Muscle of leg (tissue), 11 donors: ENCODE results near the gene RABGGTA. TPM values are rescaled to one million over a fixed set of nuclear protein-coding genes. Genes with fewer than 3 reads are reported as not detected.
"Not testable (repeated sequence)": the region's sequence is repeated elsewhere in the genome, so short reads cannot be mapped to it uniquely, and the experiment has no call there.

Experiments
- DNase-seq: peaks from one replicate; pipeline ENCODE4 v3.0.0; 2013
- H3K27ac ChIP-seq: one replicate; pipeline ENCODE4 v1.5.1; 2013; ENCODE audit warnings: mild to moderate bottlenecking, low read length, control low read depth
- H3K27me3 ChIP-seq: one replicate; pipeline ENCODE4 v1.6.1; 2013; ENCODE audit warnings: low read length; ENCODE audit not compliant: control insufficient read depth, insufficient read depth
- H3K36me3 ChIP-seq: one replicate; pipeline ENCODE4 v1.6.1; 2013; ENCODE audit warnings: low read length; ENCODE audit not compliant: control insufficient read depth, insufficient read depth
- H3K4me1 ChIP-seq: one replicate; pipeline ENCODE4 v1.6.1; 2013; ENCODE audit warnings: low read length; ENCODE audit not compliant: control insufficient read depth, insufficient read depth
- H3K4me3 ChIP-seq: one replicate; pipeline ENCODE4 v1.5.1; 2013; ENCODE audit warnings: low read length, control low read depth
- H3K9me3 ChIP-seq: replicated peaks from 2 replicates; pipeline ENCODE4 v1.6.1; 2013; ENCODE audit warnings: low read depth, low read length; ENCODE audit not compliant: control insufficient read depth
- WGBS: methylation state at CpG from one replicate; pipeline ENCODE4 v1.1.5; 2013; ENCODE audit warnings: missing lambda C conversion rate; ENCODE audit not compliant: insufficient coverage; 5-methylcytosine and 5-hydroxymethylcytosine counted together
- polyA plus RNA-seq, 8 donors: library from polyadenylated mRNA; unstranded; fragments of 120-200 nt; gene quantifications; one replicate each; pipeline versions ENCODE4 v1.2.1 to v1.2.3, GENCODE V29; 2013; ENCODE audit warnings: inconsistent platforms in 1 of 8, low replicate concordance in 1 of 8; ENCODE audit not compliant: insufficient read length in 8 of 8, insufficient read depth in 1 of 8
- total RNA-seq: library from RNA; stranded (reverse); fragments of 120-200 nt; gene quantifications from one replicate; pipeline ENCODE4 v1.2.4, GENCODE V29; 2013

The RABGGTA gene
- total and polyA plus RNA-seq, 9 donors: 8.5 to 21.5 (median 12.8) TPM

- WGBS: 90% methylated on average over 18 of the region's 19 CpGs
- H3K4me1 ChIP-seq: peaks cover 5% of the 10 kb centered on the region
- H3K36me3 ChIP-seq: peaks cover 5% of the 10 kb centered on the region
- H3K27me3 ChIP-seq: no peaks in the 10 kb centered on the region
- H3K27ac ChIP-seq: no peak overlapping the region
- no peak for DNase-seq
- H3K9me3 ChIP-seq: no peaks in the 10 kb centered on the region
- no peak overlapping the region for H3K4me3 ChIP-seq
These were observed 16.6 kb downstream of the RABGGTA start for GRCh38 chr14:24254630-24255392.

GRCh38 chr14:24253936-24254335 lies 17.5 kb downstream of the RABGGTA start:
- 50% methylated on average over 1 of the region's 7 CpGs for WGBS
- no peak overlapping the region for H3K4me3 ChIP-seq
- peaks cover 5% of the 10 kb centered on the region for H3K36me3 ChIP-seq
- H3K27me3 ChIP-seq: no peaks in the 10 kb centered on the region
- H3K27ac ChIP-seq: no peak overlapping the region
- no peaks in the 10 kb centered on the region for H3K9me3 ChIP-seq
- H3K4me1 ChIP-seq: no peaks in the 10 kb centered on the region
- no peak for DNase-seq

GRCh38 chr14:24252289-24253124 lies 18.9 kb downstream of the RABGGTA start:
- Histone ChIP-seq H3K4me3 (no peak overlapping the region), H3K36me3 (peaks cover 5% of the 10 kb centered on the region), H3K27me3 (no peaks in the 10 kb centered on the region), H3K9me3 (no peaks in the 10 kb centered on the region), H3K27ac (no peak overlapping the region), H3K4me1 (no peaks in the 10 kb centered on the region)
- 77% methylated on average over 6 of the region's 11 CpGs for WGBS
- no peak for DNase-seq

GRCh38 chr14:24251880-24252288 lies 19.5 kb downstream of the RABGGTA start:
- 75% methylated on average over 1 of the region's 1 CpG for WGBS
- Histone ChIP-seq H3K27ac (no peak overlapping the region), H3K36me3 (peaks cover 5% of the 10 kb centered on the region)

GRCh38 chr14:24250354-24250753 lies 21.0 kb downstream of the RABGGTA start:
- Histone ChIP-seq H3K4me3 (no peak overlapping the region), H3K36me3 (peaks cover 5% of the 10 kb centered on the region)
- WGBS: 47% methylated on average over 4 of the region's 4 CpGs

More at GRCh38 chr14:24251880-24252288, 19.5 kb downstream of the RABGGTA start:
- no peak overlapping the region for H3K4me3 ChIP-seq
- H3K4me1 ChIP-seq: no peaks in the 10 kb centered on the region
- no peaks in the 10 kb centered on the region for H3K27me3 ChIP-seq
- no peaks in the 10 kb centered on the region for H3K9me3 ChIP-seq
- DNase-seq: no peak

DNA sequence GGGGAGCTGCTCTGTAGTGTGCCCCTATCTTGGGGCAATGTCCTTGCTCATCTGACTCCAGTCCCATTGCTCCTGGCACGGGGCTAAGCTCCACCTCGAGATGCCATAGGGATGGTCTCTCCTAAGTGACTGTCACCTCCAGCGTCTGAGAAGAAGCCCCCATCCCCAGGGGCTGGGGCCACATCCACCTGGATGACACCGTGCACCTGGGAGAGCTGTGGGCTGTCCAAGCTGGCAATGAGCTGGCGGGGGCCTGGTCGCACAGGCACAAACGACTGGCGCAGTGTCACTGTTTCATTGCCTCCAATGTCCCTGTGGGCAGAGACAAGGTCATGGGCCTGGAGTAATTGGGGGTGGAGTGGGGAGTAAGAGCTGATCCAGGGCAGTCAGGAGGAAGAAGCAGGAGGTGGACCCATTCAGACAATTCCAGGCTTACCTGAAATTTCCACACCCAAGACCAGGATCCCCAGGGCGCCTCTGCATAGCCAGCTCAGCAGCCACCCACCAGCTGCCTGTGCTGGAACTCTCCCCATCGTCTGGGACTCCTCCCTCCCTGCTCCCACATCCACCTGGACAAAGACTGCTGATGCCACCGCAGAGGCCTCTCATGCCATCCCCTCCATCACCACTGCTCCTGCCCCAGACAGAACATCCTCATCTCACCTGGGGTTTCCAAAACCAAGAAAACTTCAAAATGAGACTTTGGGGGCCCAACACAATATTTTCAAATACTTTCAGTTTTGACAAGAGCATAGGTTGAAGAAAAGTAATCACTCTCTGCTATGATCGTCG lies 22.0 kb downstream of the RABGGTA start:
- Histone ChIP-seq H3K27me3 (no peaks in the 10 kb centered on the region), H3K9me3 (no peaks in the 10 kb centered on the region), H3K27ac (no peak overlapping the region), H3K4me1 (no peaks in the 10 kb centered on the region), H3K4me3 (no peak overlapping the region), H3K36me3 (peaks cover under 1% of the 10 kb centered on the region)
- WGBS: 71% methylated on average over 9 of the region's 13 CpGs
- no peak for DNase-seq

More at GRCh38 chr14:24250354-24250753, 21.0 kb downstream of the RABGGTA start:
- H3K4me1 ChIP-seq: no peaks in the 10 kb centered on the region
- H3K27ac ChIP-seq: no peak overlapping the region
- no peaks in the 10 kb centered on the region for H3K27me3 ChIP-seq
- H3K9me3 ChIP-seq: no peaks in the 10 kb centered on the region
- DNase-seq: no peak

- H3K27ac ChIP-seq: no peak overlapping the region
- H3K27me3 ChIP-seq: no peaks in the 10 kb centered on the region
- DNase-seq: no peak
- 68% methylated on average over 6 of the region's 7 CpGs for WGBS
- H3K4me3 ChIP-seq: no peak overlapping the region
- H3K4me1 ChIP-seq: peaks cover 9% of the 10 kb centered on the region
- no peaks in the 10 kb centered on the region for H3K36me3 ChIP-seq
- H3K9me3 ChIP-seq: no peaks in the 10 kb centered on the region
These were observed 24.0 kb downstream of the RABGGTA start for GRCh38 chr14:24247422-24247821.

DNA sequence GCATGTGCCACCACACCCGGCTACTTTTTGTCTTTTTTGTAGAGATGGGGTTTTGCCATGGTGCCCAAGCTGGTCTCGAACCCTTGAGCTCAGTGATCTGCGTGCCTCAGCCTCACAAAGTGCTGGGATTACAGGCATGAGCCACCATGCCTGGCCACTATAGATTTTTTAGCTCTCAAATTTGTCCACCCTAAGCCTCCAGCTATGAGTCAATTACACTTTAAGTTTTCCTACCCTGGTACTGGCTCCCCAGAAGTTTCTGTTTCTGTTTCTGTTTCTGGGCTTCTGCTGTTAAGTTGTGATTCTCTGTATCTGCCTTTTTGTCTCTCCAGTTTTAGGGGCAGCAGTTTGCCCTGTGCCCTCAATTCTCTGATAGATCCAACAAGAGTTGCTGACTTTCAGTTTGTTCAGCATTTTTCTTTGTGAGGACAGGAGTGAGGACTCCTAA lies 24.6 kb downstream of the RABGGTA start:
- no peaks in the 10 kb centered on the region for H3K27me3 ChIP-seq
- DNase-seq: no peak
- no peaks in the 10 kb centered on the region for H3K36me3 ChIP-seq
- no peaks in the 10 kb centered on the region for H3K9me3 ChIP-seq
- 93% methylated on average over 3 of the region's 3 CpGs for WGBS
- no peak overlapping the region for H3K4me3 ChIP-seq
- H3K27ac ChIP-seq: no peak overlapping the region
- H3K4me1 ChIP-seq: peaks cover 10% of the 10 kb centered on the region

DNA sequence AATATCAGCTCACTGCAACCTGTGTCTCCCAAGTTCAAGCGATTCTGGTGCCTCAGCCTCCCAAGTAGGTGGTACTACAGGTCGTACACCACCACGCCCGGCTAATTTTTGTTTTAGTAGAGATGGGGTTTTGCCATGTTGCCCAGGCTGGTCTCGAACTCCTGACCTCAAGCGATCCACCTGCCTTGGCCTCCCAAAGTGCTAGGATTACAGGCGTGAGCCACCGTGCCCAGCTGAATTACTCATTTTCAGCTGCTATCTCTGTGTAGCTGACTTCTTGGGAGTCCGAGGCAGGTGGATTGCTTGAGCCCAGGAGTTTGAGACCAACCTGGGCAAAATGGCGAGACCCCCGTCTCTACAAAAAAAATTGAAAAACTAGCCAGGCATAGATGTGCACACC lies 26.0 kb downstream of the RABGGTA start:
- not testable (repeated sequence) for H3K36me3 ChIP-seq, H3K4me3 ChIP-seq, H3K9me3 ChIP-seq, DNase-seq, H3K27me3 ChIP-seq, H3K27ac ChIP-seq
- H3K4me1 ChIP-seq: peaks cover 24% of the 10 kb centered on the region
- WGBS: 96% methylated on average over 10 of the region's 11 CpGs
